Breast epithelium (tissue), 4 donors: Measurements from ENCODE around the gene MRPL38. TPM values are rescaled to one million over a fixed set of nuclear protein-coding genes. Genes with fewer than 3 reads are reported as not detected.

Experiments
- DNase-seq, 2 donors: peaks; one replicate each; pipeline ENCODE4 v3.0.0-alpha.2; 2019; ENCODE audit warnings: low spot score in 2 of 2
- H3K27ac ChIP-seq, 2 donors: fragments of 200-600 bp; sonication (generic) in 1 of 2; one replicate each; pipeline ENCODE4 v1.5.1; 2016 to 2019; ENCODE audit warnings: mild to moderate bottlenecking in 1 of 2
- H3K27me3 ChIP-seq, 2 donors: fragments of 200-600 bp; sonication (generic) in 1 of 2; one replicate each; pipeline versions ENCODE4 v1.5.1 to v1.6.0; 2017 to 2019; ENCODE audit warnings: control low read depth in 1 of 2, mild to moderate bottlenecking in 1 of 2
- H3K36me3 ChIP-seq: fragments of 200-600 bp; one replicate; pipeline ENCODE4 v1.5.1; 2019
- H3K4me1 ChIP-seq, 2 donors: fragments of 200-600 bp; sonication (generic); one replicate each; pipeline ENCODE4 v1.5.1; 2016 to 2019; ENCODE audit warnings: control low read depth in 1 of 2
- H3K4me3 ChIP-seq, 3 donors: fragments of 200-600 bp; sonication (generic); 1 replicate in 2 of 3; 2 replicates in 1 of 3; pipeline ENCODE4 v1.5.1; 2016 to 2019; ENCODE audit warnings: mild to moderate bottlenecking in 3 of 3, moderate library complexity in 2 of 3
- H3K9me3 ChIP-seq, 2 donors: fragments of 200-600 bp; sonication (generic) in 1 of 2; one replicate each; pipeline ENCODE4 v1.5.1; 2016 to 2019; ENCODE audit warnings: control low read depth in 1 of 2
- POLR2A ChIP-seq: fragments of 450-650 bp; IDR thresholded peaks from one replicate; pipeline ENCODE4 v1.6.1; 2016; ENCODE audit warnings: antibody characterized with exemption, mild to moderate bottlenecking, moderate library complexity
- POLR2AphosphoS5 ChIP-seq, 3 donors: sonication (generic); formaldehyde crosslinking; IDR thresholded peaks; one replicate each; pipeline ENCODE4 v1.6.1; 2017; ENCODE audit warnings: antibody characterized with exemption in 3 of 3
- intact Hi-C: fragments of 100-400 bp; cut with DNase I; formaldehyde crosslinking; loops from one replicate; pipeline ENCODE4 v1.15.1; 2023; ENCODE audit warnings: low total_unique reads
- total RNA-seq, 3 donors: library from RNA; depleted of rRNA; stranded (reverse); fragments of >200 nt; gene quantifications; one replicate each; pipeline ENCODE4 v1.1.0, GENCODE V29; 2016
- TF ChIP-seq, protein P1 (sequence below), 3 donors: fragments of 450-650 bp; IDR thresholded peaks; one replicate each; pipeline ENCODE4 v1.5.1; 2016 to 2017; ENCODE audit warnings: antibody characterized with exemption in 3 of 3, mild to moderate bottlenecking in 3 of 3, moderate library complexity in 3 of 3

The MRPL38 gene
- total RNA-seq, 3 donors from 2014 or later: 29.4 to 39.0 (median 36.6) TPM

DNA sequence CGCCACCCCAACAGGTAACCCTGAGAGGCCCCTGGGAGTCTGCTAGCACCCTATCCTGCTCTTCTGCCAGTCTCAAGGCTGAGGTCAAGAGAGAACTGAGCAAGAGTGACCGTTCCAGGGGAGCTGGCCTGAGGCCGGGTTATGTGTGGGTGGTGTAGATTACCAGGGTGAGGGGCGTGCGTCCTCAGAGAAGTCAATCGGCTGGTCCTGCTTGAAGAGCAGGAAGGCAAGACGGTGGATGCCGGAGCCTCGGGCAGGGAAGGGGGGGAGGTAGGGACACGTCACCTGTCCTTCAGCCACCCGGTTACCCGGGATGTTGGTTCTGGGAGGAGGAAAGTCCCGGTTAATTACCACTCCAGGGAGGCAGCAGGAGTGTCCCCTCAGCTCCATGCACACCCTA is 5.3 kb downstream of the MRPL38 start:
- no peaks in the 10 kb centered on the region for H3K9me3 ChIP-seq
- no peak overlapping the region for H3K27ac ChIP-seq
- H3K36me3 ChIP-seq: no peaks in the 10 kb centered on the region
- peaks cover 0 to 21% of the 10 kb centered on the region in 2 donors for H3K4me1 ChIP-seq
- intact Hi-C loops: no loop called here
- H3K27me3 ChIP-seq: no peaks in the 10 kb centered on the region
- TF ChIP-seq POLR2AphosphoS5 (IDR thresholded peaks at IDR 0.05) (no peak), POLR2A (no peak)
- TF ChIP-seq, protein P1, sequence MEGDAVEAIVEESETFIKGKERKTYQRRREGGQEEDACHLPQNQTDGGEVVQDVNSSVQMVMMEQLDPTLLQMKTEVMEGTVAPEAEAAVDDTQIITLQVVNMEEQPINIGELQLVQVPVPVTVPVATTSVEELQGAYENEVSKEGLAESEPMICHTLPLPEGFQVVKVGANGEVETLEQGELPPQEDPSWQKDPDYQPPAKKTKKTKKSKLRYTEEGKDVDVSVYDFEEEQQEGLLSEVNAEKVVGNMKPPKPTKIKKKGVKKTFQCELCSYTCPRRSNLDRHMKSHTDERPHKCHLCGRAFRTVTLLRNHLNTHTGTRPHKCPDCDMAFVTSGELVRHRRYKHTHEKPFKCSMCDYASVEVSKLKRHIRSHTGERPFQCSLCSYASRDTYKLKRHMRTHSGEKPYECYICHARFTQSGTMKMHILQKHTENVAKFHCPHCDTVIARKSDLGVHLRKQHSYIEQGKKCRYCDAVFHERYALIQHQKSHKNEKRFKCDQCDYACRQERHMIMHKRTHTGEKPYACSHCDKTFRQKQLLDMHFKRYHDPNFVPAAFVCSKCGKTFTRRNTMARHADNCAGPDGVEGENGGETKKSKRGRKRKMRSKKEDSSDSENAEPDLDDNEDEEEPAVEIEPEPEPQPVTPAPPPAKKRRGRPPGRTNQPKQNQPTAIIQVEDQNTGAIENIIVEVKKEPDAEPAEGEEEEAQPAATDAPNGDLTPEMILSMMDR (IDR thresholded peaks at IDR 0.05): no peak
- H3K4me3 ChIP-seq: no peak overlapping the region
- DNase-seq: no peak

DNA sequence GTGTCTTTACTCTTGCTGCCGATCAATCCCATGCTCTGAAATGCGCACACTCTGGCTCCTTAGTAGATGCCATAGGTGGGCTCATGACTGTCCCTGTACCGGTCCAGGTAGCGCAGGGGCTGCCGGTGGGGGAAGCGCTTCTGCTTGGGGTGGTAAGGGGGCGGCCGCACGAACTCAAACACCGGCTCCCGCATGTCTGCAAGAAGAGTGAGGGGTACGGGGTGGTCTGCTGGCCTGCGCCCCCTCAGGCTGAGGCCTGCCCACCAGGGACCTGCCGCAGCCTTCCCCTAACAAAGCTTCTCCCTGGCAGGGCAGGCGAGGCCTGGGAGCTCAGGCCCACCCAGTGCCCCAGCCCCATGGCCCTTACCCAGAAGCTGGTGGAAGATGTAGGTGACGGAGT is 5.9 kb downstream of the MRPL38 start:
- intact Hi-C loops: no loop called here
- TF ChIP-seq, protein P1 (IDR thresholded peaks at IDR 0.05): no peak
- TF ChIP-seq POLR2A (no peak), POLR2AphosphoS5 (IDR thresholded peaks at IDR 0.05) (no peak)
- H3K9me3 ChIP-seq: no peaks in the 10 kb centered on the region
- H3K4me1 ChIP-seq: peaks cover 0 to 19% of the 10 kb centered on the region in 2 donors
- H3K36me3 ChIP-seq: no peaks in the 10 kb centered on the region
- no peak overlapping the region for H3K27ac ChIP-seq
- H3K4me3 ChIP-seq: no peak overlapping the region
- DNase-seq: no peak
- H3K27me3 ChIP-seq: no peaks in the 10 kb centered on the region

DNA sequence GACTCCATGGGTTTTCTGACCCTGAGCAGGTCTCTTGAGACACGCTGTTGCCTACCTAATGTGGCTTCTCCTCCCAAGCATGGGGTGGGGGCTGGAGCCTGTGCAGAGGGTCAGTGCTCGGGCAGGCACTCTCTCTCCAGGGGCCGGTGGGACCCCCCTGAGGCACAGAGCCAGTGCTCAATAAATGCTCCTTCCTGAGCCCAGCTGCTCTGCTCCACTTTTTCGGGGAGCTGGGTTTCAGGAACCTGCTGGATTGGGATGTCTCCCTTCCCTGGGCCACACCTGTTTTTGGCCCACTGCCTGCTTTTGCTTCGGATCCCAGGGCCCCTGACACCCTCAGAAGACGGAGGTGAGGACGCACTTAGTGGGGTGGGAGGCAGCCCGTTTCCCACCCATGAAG is 6.6 kb downstream of the MRPL38 start:
- no peak overlapping the region for H3K27ac ChIP-seq
- TF ChIP-seq POLR2AphosphoS5 (IDR thresholded peaks at IDR 0.05) (no peak), POLR2A (no peak)
- TF ChIP-seq, protein P1 (IDR thresholded peaks at IDR 0.05): no peak
- no peak overlapping the region for H3K4me3 ChIP-seq
- intact Hi-C loops: no loop called here
- H3K36me3 ChIP-seq: no peaks in the 10 kb centered on the region
- peaks cover 0 to 16% of the 10 kb centered on the region in 2 donors for H3K4me1 ChIP-seq
- no peaks in the 10 kb centered on the region for H3K27me3 ChIP-seq
- no peak for DNase-seq
- H3K9me3 ChIP-seq: no peaks in the 10 kb centered on the region

DNA sequence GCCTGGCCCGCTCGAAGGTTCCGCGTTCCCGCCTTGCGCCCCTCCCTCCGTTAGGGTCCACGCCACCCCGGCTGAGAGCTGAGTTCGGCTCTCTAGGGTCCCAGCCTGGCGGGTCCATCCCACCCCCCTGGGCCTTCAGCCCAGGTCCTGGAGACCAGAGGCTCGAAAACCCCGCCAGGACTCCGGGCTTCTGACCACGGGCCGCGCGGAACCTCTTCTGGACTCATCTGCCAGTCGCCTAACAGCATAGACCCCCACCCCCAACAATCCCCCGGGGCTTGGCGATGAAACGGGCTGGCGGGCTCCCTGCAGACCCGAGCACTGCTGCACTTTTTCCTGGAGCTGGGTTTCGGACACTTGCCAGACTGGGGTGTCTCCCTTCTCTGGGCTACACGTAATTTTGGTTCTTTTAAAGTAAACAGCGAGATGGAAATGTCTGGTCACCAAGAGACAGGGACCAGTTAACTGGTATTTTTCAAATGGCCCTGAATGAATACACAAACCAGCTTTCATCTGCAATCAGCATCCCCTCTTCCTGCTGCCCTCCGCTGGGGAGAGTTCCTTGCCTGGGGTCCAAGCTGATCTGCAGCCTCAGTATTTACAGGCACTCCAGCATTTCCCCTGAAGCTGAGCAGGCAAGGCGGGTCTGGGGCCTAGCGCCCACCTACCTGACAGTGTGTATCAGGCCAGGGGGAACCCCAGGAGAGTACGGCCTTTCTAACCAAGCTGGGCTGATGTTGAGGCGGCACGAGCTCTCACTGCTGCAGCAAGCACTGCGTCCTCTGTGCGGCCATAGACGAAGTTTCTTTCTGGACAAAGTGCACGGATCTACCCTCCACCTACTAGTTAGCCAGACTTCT is 7.3 kb downstream of the MRPL38 start:
- H3K27ac ChIP-seq: peak overlapping the region; percentile 90 to 92
- TF ChIP-seq, protein P1 (IDR thresholded peaks at IDR 0.05): no peak
- no peak for TF ChIP-seq POLR2AphosphoS5 (IDR thresholded peaks at IDR 0.05)
- no peak for TF ChIP-seq POLR2A
- no peaks in the 10 kb centered on the region for H3K36me3 ChIP-seq
- peak overlapping the region; percentile 66 to 84 (median 80) for H3K4me3 ChIP-seq
- DNase-seq: no peak
- H3K9me3 ChIP-seq: no peaks in the 10 kb centered on the region
- H3K4me1 ChIP-seq: peaks cover 0 to 16% of the 10 kb centered on the region in 2 donors
- H3K27me3 ChIP-seq: no peaks in the 10 kb centered on the region
- intact Hi-C loops: no loop called here

DNA sequence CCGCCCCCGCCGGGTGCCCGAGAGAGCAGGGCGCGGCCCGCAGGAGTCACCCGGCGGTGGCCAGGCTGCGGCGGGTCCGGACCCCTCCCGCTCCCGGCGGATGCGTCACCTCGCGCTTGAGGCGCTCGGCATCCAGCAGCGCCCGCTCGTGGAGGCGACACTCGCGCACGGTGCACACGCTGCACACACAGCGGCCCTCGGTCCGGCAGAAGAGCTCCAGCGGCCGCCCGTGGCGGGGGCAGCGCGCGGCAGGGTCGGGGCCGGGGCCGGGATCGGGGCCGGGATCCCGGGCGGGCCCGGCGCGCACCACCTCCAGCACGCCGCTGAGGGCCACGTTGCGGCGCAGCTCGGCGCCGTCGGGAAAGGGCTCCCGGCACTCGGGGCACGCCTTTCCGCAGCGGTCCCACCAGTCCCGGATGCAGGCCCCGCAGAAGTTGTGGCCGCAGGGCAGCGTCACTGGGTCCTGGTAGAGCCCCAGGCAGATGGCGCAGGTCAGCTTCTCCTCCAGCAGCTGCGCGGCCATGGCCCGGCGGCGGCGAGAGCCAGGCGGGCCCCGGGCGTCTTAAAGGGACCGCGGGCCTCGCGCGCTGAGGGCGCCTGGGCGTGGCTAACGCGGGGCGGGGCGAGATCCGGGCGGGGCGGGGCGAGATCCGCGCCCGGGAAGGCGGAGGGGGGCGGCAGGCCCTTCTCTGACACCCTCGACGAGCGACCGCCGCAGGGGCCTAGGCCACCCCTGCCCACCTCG is 8.1 kb downstream of the MRPL38 start, which contains the start of gene TRIM65:
Gene TRIM65, minus strand, starts transcription at position 537 of the 745 bp plus-strand sequence. Its CDS starts 14 bp downstream, at position 523.
- Histone ChIP-seq H3K36me3 (no peaks in the 10 kb centered on the region), H3K27me3 (no peaks in the 10 kb centered on the region), H3K27ac (peak within 1 kb of the TSS; percentile 90 to 92), H3K4me1 (peaks cover 0 to 16% of the 10 kb centered on the region in 2 donors), H3K4me3 (peak within 1 kb of the TSS; percentile 66 to 84 (median 80)), H3K9me3 (no peaks in the 10 kb centered on the region)
- TF ChIP-seq POLR2A (no peak), POLR2AphosphoS5 (IDR thresholded peaks at IDR 0.05) (peak in 2 of 3 donors; percentile 57 to 63)
- TF ChIP-seq, protein P1 (IDR thresholded peaks at IDR 0.05): peak in 1 of 3 donors; percentile 40
- intact Hi-C loops: no loop called here
- DNase-seq: peak; percentile 70 to 81
